ENCODE results near the gene TSPO2.

Gene TSPO2

DNA sequence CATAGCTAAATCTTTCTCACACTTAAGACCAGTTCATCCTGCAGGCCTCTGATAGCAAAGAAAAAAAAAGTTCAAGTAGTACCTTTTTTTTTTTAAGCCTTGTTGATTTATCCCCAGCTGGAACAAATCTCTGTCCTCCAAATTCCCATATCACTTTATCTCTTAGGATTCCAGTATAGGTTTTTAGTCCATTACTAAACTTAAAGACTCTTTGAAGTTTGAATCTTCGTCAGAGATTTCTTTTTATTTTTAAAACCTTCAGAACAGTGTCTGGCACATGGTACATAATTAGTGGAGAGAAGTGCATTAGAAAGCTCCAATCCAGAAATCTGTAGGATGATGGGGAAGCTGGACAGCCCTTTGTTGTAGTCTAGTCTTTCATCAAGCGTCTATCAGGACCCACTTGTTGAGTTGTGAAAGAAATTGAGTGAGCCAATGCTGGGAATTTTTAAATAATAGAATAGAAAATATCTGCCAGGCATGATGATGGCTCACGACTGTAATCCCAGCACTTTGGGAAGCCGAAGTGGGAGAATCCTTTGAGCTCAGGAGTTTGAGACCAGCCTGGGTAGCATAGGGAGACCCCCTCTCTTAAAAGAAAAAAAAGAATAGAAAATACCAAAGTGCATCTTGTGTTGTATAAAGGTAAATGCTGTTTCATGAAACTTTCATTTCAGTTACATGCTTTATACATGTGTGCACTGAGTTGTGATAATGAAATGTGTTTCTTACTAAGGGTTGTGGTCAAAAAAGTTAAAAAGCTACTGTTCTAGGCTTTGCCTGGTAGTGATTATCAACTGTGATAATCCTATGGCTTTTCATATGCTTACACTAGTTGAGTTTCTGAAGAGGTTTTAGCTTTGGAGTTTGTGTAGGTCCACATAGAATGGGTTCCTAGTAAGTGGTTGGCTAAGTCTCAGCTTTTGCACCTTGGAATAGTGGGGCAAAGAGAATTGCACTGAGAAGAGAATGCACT, 33.7 kb downstream of the TSPO2 start:
- no peak for DNase-seq (ENCODE audit: low spot score)

DNA sequence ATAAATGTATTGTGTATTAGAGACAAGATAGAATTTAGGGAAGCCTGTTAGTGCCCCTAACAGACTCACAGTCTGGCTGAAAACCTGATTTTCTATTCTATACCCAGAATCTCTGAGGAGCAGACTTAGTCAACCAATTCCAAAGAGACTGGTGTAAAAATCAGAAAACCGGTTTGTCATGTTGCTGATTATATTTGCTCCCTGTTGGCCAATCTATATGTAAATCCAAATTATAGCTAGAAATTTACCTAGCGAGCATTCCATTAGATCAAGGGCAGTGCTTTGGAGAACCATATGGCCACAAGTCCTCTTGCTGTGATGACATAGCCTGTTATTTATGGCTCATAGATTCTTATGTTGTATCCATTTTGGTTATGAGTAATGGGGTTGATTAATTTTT, 35.3 kb downstream of the TSPO2 start:
- DNase-seq (ENCODE audit: low spot score), result peak; percentile 50

GRCh38 chr6:41078101-41078500, 35.8 kb downstream of the TSPO2 start:
- DNase-seq (ENCODE audit: low spot score), result peak; percentile 13

- DNase-seq (ENCODE audit: low spot score), result no peak
Measured at GRCh38 chr6:41079080-41079479, 36.8 kb downstream of the TSPO2 start.

DNA sequence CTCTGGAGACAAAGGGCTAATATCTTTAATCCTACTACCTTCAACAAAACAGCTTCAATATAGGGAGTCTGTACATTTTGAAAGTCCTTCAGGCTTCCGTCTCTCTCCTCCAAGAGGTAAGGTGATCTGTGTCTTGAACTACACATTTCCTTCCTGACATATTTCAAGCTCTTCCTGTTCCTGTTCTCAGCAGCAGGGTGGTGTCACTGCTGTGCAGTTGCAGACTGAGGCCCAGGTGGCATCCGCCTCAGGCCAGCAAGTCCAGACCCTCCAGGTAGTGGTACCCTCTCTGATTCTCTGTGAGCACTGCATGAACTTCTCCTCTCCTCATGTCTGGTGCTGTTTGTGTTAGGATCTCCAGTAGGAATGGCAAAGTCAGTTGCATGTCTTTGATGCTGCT, 38.4 kb downstream of the TSPO2 start:
- DNase-seq (ENCODE audit: low spot score), result no peak

- DNase-seq (ENCODE audit: low spot score), result no peak
Measured at GRCh38 chr6:41083072-41083471, 40.8 kb downstream of the TSPO2 start.

DNA sequence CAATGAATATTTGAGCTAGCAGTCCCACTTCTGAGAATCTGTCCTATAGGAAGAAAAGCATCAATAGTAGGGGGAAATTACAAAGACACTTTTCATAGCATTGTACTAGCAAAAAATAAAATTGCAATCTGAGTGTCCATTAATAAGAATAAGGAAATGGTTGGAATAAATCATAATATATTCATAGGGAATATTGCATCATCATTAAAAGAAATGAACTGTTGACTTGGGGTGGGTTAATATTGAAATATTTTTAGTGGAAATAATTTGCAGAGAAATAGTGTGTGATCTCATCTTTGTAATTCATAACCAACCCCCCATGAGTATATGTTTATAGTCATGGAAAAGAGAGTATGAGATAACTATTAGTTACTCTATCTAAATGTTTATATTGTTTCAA, 42.9 kb downstream of the TSPO2 start:
- no peak for DNase-seq (ENCODE audit: low spot score)

DNA sequence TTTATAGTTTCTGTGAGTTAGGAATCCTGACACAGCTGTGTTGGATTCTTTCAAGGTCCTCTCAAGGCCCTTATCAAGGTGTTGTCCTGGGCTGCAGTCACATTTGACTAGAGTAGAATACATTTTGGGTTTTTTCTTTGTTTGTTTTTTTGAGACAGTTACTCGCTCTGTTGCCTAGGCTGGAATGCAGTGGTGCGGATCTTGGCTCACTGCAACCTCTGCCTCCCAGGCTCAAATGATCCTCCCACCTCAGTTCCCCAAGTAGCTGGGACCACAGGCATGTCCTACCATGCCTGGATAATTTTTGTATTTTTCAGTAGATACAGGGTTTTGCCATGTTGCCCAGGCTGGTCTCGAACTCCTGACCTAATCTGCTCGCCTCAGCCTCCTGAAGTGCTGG, 46.2 kb downstream of the TSPO2 start:
- no peak for DNase-seq (ENCODE audit: low spot score)

- DNase-seq (ENCODE audit: low spot score), result no peak
Measured at GRCh38 chr6:41090841-41091761, 48.8 kb downstream of the TSPO2 start.

GRCh38 chr6:41092421-41093140, 50.3 kb downstream of the TSPO2 start:
- DNase-seq (ENCODE audit: low spot score), result peak; percentile 11

- DNase-seq (ENCODE audit: low spot score), result no peak
Measured at GRCh38 chr6:41093729-41094128, 51.5 kb downstream of the TSPO2 start.

All from cerebellar cortex (tissue), 1 donor.